ENCODE data around the gene CSF3R. TPM values are rescaled to one million over a fixed set of nuclear protein-coding genes. Genes with fewer than 3 reads are reported as not detected.

The CSF3R gene
- total and polyA plus RNA-seq, 2 donors (not counting 3 experiments of a cell fraction or from before 2014, with no cell fraction given), result not detected

DNA sequence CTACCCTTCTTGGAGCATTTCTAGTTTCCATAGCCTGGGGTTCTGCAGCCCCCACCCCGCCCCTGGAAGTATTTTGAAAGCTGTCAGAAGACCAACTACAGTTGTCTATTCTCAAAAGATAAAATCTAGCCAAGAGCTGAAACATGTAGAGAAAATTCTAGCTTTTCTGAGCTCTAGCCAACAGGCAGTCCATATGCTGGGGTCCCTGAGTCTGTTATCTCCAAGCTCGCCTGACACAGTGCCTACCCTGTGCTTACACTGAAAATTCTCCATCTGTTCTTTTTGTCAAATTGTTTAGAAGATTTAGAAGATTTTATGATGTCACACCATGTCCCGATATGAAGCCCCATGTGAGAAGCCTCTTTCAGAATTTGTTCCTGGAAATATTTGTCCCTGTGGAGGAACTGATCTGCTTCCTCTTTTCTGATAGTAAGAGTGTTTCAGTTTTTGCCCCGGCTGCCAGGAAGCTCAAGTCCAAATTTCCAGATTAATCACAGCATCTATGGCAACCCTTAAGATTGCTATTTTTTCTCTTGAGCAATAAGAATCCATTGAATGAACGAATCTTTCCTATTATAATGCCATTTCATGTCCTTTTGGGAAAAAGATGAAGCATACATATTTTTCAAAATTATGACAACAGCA, 23.7 kb upstream of the CSF3R start:
- intact Hi-C loops (cut with micrococcal nuclease) (no loop called here), dilution Hi-C loops (cut with MboI; ENCODE audit: extremely low pct_ligation_motif_present, low sequenced_read_pairs) (no loop called here)
- no peaks in the 10 kb centered on the region for H3K36me3 ChIP-seq (ENCODE audit: control insufficient read depth in 2 of 2, extremely low read depth in 1 of 2, insufficient read depth in 2 of 2, low read length in 2 of 2)
- no peak overlapping the region for H3K9ac ChIP-seq (replicated peaks; ENCODE audit: extremely low read depth, insufficient read depth, low read length)
- no TSS peak for BruUV-seq (replicated peaks)
- H3K27me3 ChIP-seq (ENCODE audit: control insufficient read depth in 2 of 2, insufficient read depth in 2 of 2, low read length in 2 of 2), result peaks cover 4 to 5% of the 10 kb centered on the region in 2 experiments
- CTCF ChIA-PET, result interaction anchor here (3.6 kb wide), 1 partner anchor 10 kb away, joined by 27 read pairs; no protein-coding TSS in a partner anchor
- H3K27ac ChIP-seq (ENCODE audit: insufficient read depth, low read depth, low read length), result no peak overlapping the region
- no peaks in the 10 kb centered on the region for H3K9me3 ChIP-seq (replicated peaks; ENCODE audit: control insufficient read depth, insufficient read depth, low read length)
- no peak for TF ChIP-seq MYC (IDR thresholded peaks at IDR 0.05; ENCODE audit: low read depth, low read length)
- TF ChIP-seq, protein P1, sequence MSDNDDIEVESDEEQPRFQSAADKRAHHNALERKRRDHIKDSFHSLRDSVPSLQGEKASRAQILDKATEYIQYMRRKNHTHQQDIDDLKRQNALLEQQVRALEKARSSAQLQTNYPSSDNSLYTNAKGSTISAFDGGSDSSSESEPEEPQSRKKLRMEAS (IDR thresholded peaks at IDR 0.05; ENCODE audit: insufficient read depth, insufficient read length), result no peak
- no peak for TF ChIP-seq FOS (IDR thresholded peaks at IDR 0.05; ENCODE audit: borderline replicate concordance, insufficient read depth, low read length)
- no peak for TF ChIP-seq POLR2A (IDR thresholded peaks at IDR 0.05; ENCODE audit: low read depth, low read length)
- TF ChIP-seq CTCF (IDR thresholded peaks at IDR 0.05; ENCODE audit: extremely low read depth in 1 of 2, insufficient read depth in 1 of 2, low read depth in 1 of 2, low read length in 2 of 2), result no peak
- TF ChIP-seq EZH2 (IDR thresholded peaks at IDR 0.05; ENCODE audit: borderline replicate concordance, low read depth, low read length, severe bottlenecking), result no peak
- no peak for TF ChIP-seq POLR2AphosphoS5 (IDR thresholded peaks at IDR 0.05; ENCODE audit: insufficient read depth, low read depth, low read length)
- TF ChIP-seq GATA2 (IDR thresholded peaks at IDR 0.05; ENCODE audit: insufficient read depth, insufficient read length, low read depth, low read length), result no peak
- no peak for TF ChIP-seq JUN (IDR thresholded peaks at IDR 0.05; ENCODE audit: borderline replicate concordance, insufficient read depth, insufficient read length, low read depth)
- POLR2A ChIA-PET, result no interaction called here
- H2AFZ ChIP-seq (ENCODE audit: low read depth, low read length), result no peak overlapping the region
- no peaks in the 10 kb centered on the region for H4K20me1 ChIP-seq (replicated peaks; ENCODE audit: control insufficient read depth, extremely low read depth, insufficient read depth, low read length)
- H3K4me1 ChIP-seq (ENCODE audit: control insufficient read depth, extremely low read depth, insufficient read depth, low read length), result no peaks in the 10 kb centered on the region
- H3K4me3 ChIP-seq (replicated peaks in 1 of 3; ENCODE audit: insufficient read depth in 1 of 3, low read depth in 1 of 3, low read length in 3 of 3), result no peak overlapping the region
- FAIRE-seq, result no peak
- no peak for DNase-seq (ENCODE audit: low read depth, low spot score)
- no peaks in the 10 kb centered on the region for H3K79me2 ChIP-seq (ENCODE audit: control insufficient read depth, insufficient read depth, low read length)
- no peak overlapping the region for H3K4me2 ChIP-seq (ENCODE audit: insufficient read depth, low read length)
- H3K9me1 ChIP-seq (replicated peaks; ENCODE audit: control insufficient read depth, extremely low read depth, insufficient read depth, low read length), result no peaks in the 10 kb centered on the region

Data from endothelial cell of umbilical vein (primary cell).